ENCODE measurements around the gene SPINK5.
"Not testable (repeated sequence)": the region's sequence is repeated elsewhere in the genome, so short reads cannot be mapped to it uniquely, and the experiment has no call there.

Gene SPINK5

DNA sequence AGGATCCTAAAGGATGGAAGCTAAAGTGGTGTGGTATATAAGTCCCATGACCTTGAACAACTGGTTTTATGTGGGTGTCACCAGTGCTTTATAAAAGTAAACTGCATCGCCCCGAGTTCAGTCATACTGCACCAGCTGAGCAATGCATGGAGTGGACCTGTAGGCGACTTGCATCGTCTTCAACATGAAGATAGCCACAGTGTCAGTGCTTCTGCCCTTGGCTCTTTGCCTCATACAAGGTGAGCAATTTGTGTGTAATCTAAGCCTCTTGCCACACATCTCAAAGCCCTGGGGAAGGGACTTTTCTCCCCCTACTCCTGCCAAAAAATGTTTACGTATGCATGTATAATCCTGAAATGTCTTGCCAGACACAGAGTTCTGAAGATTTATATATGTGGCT, at the start of gene SPINK5:
SPINK5 (plus strand) TSS at position 120 of the 400 bp plus-strand sequence; CDS start at position 185, 65 bp downstream.
- DNase-seq (no peak), ATAC-seq (no peak)

- ATAC-seq, result no peak
- DNase-seq, result no peak
Measured at GRCh38 chr5:148014276-148014675, 49.5 kb upstream of the SPINK5 start.

GRCh38 chr5:148020257-148020988, 43.4 kb upstream of the SPINK5 start:
- ATAC-seq (no peak), DNase-seq (no peak)

DNA sequence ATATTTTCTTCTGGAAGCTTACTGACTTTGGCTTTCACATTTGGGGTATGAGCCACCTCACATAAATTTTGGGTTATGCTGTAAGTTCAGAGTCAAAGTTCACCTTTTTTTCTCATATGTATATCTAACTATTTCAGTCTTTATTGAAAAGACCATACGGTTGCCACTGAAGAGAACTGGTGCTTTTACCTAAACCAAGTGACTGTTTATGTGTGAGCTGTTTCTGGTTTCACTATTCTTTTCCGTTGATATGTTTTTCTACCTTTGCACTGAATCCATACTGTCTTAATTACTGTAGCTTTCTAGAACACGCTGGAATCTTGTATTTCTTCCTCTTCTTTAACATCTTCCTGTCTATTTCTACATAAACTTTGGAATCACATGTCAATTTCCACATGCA, 36.3 kb upstream of the SPINK5 start:
- DNase-seq, result no peak

DNA sequence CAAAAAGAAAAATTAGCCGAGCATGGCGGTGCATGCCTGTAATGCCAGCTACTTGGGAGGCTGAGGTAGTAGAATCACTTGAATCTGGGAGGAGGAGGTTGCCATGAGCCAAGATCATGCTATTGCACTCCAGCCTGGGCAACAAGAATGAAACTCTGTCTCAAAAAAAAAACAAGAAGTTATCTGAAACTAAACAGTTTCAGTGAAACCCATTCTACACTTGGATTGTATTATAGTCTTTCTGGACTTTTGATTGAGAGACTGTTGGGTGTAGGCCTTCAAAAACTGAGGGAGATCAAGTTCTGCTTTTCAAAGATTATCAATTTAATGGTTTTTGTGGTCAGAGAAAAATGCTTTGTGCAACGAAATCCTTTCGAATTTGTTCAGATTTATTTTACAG, 34.6 kb upstream of the SPINK5 start:
- ATAC-seq, result no peak
- no peak for DNase-seq

More for the DNA sequence above, 36.3 kb upstream of the SPINK5 start:
- ATAC-seq, result no peak

DNA sequence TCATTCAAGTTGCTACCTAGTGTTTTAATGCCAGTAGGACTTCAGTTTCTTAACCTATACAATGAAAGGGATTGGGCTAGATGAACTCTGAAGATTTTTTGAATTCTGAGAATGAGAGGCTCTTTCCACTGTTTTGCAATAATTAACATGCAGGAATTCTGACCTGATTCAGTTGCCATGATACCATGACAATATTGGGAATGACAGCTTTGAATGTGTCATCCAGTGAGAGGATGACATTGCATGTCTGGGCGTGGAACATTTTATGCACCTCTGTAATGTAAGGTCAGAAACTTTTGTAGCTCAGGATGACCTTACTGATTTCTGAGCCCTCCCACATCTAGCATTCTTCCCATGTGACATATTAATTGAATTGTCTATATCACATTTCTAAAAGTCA, 30.6 kb upstream of the SPINK5 start:
- ATAC-seq (no peak), DNase-seq (no peak)

- ATAC-seq (no peak), DNase-seq (no peak)
Measured at GRCh38 chr5:148035676-148036075, 28.1 kb upstream of the SPINK5 start.

- DNase-seq (no peak), ATAC-seq (no peak)
Measured at GRCh38 chr5:148042881-148043280, 20.9 kb upstream of the SPINK5 start.

GRCh38 chr5:148043705-148044104, 20.1 kb upstream of the SPINK5 start:
- no peak for ATAC-seq
- DNase-seq, result no peak

GRCh38 chr5:148055160-148055559, 8.6 kb upstream of the SPINK5 start:
- DNase-seq, ATAC-seq: not testable (repeated sequence)

DNA sequence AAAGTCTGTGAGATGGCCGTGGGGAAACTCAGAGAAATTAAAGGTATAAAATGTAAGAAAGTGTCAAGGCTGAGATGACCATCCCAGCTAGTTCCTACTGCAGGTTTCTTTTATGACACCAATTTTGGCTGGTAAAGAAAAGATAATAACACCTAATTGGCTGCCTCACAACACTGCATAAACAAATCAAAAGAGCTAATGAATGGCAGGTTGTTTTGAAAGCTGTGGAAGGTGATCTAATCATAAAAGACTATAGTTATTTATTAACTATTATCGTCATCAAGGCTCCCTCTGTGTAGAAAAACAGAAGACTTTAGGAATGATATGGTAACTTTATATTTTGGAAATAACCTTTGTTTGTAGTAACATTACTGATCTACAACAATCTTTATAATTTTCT, 3.5 kb upstream of the SPINK5 start:
- DNase-seq, result no peak
- no peak for ATAC-seq

DNA sequence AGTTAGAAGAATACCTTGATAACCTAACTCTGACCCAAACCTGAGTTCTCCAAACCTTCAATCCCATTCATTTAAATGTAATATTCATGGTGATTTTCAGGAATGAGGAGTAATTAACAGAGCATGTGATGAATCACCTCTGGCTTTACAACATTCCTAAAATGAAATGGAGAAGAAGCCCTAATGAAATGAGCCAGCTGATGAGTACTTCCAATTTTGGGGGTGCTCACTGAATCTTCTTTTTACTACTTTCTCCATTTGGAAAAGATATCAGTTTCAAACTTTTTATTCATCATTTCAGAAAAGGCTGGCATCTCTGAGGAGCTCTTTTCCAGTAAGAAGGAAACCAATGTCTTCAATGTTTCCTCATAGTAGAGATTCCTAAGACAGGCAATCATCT, 2.9 kb upstream of the SPINK5 start:
- no peak for ATAC-seq
- DNase-seq, result no peak

DNA sequence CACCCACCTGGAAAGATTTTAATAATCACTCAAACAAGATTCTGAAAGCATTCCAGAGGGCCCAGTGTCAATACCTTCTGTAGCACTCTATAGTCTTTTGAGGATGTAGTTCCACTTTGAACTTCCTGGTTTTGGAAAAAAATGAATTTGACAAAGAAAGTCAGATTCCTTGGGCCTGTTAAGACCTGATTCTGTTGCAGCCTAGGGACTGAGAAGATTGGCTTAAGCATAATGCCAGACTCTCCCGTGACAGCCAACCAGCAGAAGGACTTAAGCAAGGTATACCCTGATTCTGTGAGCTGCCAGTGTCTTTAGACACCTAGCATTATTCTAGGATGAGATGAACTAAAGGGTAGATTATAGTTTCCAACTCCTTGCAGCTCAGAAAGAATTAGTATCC, 6.8 kb downstream of the SPINK5 start:
- ATAC-seq (no peak), DNase-seq (no peak)

GRCh38 chr5:148072207-148072606, 8.4 kb downstream of the SPINK5 start:
- DNase-seq (no peak), ATAC-seq (no peak)

- DNase-seq, result no peak
- no peak for ATAC-seq
Measured at GRCh38 chr5:148075529-148075928, 11.7 kb downstream of the SPINK5 start.

GRCh38 chr5:148083203-148083602, 19.4 kb downstream of the SPINK5 start:
- ATAC-seq, result no peak
- DNase-seq, result no peak

- ATAC-seq (no peak), DNase-seq (no peak)
Measured at GRCh38 chr5:148084269-148084668, 20.5 kb downstream of the SPINK5 start.

GRCh38 chr5:148085310-148085709, 21.5 kb downstream of the SPINK5 start:
- no peak for ATAC-seq

DNA sequence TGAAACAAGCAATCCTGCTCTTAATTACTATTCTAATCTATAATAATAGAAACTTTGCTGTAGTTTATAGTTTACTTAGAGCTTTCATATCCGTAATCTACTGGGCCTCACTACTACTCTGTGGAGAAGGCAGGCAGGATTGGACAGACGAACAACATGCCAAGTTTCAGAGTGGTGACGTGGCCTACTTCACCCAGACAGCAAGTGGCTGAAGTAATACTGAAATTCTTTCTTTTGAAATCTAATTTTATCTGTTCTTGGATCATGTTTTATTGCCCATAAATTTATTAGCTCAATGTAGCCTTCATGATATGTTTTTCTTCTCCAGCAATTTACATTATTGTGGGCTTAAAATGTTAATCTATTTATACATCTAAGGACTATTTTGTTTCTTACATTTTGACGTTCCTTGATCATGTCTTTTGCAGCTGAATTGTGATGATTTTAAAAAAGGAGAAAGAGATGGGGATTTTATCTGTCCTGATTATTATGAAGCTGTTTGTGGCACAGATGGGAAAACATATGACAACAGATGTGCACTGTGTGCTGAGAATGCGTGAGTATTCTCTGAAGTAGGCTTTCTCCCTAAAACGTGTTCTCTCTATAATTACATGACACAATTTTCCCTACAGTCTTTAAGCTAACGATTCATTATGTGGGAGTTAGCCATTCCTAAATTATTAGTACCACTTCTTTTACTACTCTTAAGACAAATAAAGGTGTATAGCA, 22.4 kb downstream of the SPINK5 start:
- DNase-seq (no peak), ATAC-seq (no peak)

More at GRCh38 chr5:148085310-148085709, 21.5 kb downstream of the SPINK5 start:
- no peak for DNase-seq

GRCh38 chr5:148090146-148090772, 26.5 kb downstream of the SPINK5 start:
- ATAC-seq (no peak), DNase-seq (no peak)

DNA sequence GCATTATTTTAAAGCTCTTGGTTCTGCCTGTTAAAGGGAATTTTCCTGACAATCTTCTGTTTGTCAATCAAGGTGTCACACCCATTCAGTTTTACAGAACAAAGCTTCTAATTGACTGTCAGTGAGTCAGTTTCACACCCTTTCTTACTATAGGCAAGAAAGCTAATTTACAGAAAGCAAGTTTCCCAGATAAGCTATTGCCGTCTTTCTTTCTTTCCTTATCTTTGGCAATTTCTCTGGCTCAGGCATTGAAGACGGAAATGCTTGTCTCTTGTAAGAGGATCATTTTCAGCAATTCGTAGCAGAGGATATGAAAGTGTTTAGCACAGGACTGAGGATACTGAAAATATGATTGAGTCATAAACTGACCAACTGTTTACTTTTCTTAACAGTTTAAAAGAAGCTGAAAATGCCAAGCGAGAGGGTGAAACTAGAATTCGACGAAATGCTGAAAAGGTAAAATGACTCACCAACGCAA, 27.0 kb downstream of the SPINK5 start:
- ATAC-seq, result no peak

DNA sequence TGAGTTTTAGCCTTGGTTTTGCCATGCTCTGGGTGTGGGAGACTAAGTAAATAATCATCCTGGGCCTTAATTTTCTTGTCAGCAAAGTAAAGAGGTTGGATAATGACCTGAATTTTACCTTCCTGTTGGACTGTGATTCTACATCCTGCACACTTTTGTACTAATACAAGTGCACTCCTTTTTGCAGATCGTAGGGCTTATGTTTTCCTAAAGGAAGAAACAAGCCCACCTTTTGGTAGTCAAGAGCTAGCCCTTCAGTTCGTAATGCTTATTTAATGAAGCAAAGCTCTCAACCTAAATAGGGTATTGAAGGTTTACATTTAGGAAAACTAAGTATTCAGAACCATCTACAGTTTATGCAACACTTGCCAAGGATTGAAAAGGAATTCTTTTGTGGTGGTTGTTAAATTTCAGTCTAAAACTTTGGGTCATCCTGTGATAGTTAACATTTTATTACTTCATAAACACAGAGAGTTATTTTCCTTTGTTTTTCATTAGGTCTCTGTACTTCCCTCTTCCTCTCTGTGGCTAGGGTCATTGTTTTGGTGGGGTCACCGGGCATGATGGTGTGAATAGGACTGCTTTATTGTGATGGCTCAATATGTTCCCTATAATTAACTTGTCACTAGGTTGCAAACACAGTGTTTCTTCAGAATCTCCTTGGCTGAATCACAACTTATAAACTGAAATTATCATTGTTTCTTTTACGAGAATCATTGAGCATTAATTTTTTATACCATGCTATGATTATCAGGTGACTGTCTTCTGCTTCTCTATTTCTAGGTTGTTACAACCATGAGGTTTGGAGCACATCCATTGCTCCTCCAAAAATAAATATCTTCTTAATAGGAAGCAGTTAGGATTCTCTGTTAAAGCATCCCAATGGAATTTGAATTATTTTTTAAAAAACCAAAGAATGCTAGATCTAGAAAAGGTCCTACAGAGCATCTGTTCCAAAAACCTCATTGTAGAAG, 28.5 kb downstream of the SPINK5 start:
- no peak for DNase-seq
- no peak for ATAC-seq

More for the DNA sequence above, 27.0 kb downstream of the SPINK5 start:
- DNase-seq, result no peak
